ENCODE data around the gene JAM3.

Gene JAM3

DNA sequence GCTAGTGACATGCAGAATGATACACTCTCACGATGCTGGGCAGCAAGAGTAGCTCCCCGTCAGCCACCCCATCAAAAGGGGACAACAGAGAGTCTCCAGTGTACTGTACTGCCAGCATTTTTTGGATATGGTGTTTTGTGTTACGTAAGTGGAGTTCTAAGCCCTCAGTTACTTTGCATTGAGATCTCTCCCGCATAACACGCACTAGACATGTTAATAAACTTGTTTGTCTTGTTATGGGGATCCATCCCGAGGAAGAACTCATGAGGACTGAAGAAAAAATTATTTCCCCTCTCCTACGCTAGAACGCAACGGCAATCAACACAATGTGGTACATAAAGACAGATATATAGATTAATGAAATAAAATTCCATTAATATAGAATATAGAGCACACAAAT lies 130.7 kb downstream of the JAM3 start:
- no peak for TF ChIP-seq CTCF (IDR thresholded peaks at IDR 0.05; ENCODE audit: borderline replicate concordance, insufficient read depth, low read depth, low read length)
- H3K4me3 ChIP-seq (ENCODE audit: low read depth, low read length): no peak overlapping the region

DNA sequence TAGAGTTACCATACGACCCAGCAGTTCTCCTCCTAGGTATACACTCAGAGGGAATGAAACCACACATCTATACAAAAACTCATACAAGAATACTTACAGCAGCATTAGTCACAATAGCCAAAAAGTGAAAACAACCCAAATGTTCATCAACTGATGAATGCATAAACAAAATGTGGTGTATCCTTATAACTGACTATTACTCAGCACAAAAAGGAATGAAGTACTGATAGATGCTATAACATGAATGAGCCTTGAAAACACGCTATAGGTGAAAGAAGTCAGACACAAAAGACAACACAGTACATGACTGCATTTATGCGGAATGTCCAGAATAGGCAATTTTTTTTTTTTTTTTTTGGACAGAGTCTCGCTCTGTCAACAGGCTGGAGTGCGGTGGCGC lies 131.8 kb downstream of the JAM3 start:
- no peak for TF ChIP-seq CTCF (IDR thresholded peaks at IDR 0.05; ENCODE audit: borderline replicate concordance, insufficient read depth, low read depth, low read length)
- no peak overlapping the region for H3K4me3 ChIP-seq (ENCODE audit: low read depth, low read length)

All from GM12875 (cell line).